C1 segment of cervical spinal cord (tissue), 14 donors: Measurements from ENCODE around the gene CAP2.

Experiments used
- DNase-seq, 14 donors: peaks; one replicate each; lab custom pipeline; 2025; lab: John Stamatoyannopoulos, UW

The CAP2 gene

GRCh38 chr6:17473554-17473953, 80.2 kb downstream of the CAP2 start:
- no peak for DNase-seq

DNA sequence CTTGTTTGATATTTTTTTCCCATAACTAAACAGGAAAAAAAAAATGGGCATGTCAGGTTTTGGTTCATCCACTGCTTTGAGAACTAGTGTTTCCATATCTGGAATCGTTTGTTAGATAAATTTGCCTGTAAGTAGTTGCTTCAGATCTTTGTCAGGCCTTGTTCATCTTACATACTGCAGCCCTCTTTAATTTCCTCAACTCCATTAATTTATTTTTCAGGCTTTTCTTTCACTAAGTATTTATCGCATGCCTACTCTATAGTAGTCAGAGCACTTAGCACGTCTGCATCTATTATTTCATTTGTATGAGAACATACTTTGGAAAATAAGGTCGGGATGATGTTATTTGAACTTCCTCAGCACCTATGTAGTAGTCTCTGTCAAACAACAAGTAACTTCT, 80.9 kb downstream of the CAP2 start:
- no peak for DNase-seq

DNA sequence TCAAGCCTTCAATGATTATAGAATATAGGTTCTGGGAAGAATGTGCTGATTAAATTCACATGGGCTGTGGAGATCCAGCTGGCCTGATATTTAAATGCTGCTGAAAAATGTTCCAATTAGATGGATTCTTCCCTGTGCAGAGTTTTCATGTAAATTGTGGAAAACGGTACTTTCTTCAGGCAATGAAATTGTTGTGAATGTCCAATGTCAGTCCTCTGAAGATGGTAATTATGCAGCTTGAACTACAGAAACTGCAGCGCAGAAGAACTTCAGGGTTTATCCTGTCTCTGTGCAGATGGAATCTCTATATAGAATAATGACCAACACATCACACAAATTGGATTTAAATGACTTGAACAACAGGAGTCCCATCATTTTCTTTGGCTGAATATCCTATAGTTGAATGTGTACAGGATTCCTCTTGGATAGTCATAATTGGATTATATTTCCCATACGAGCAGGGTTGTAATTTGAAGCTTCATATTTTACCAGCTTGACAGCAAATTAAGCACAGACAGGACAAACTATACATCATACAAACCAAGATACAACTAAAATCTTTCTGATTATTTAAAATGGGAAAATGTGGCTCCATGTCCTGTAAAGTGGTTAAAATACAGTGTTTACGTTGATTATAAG, 82.3 kb downstream of the CAP2 start:
- DNase-seq = no peak

DNA sequence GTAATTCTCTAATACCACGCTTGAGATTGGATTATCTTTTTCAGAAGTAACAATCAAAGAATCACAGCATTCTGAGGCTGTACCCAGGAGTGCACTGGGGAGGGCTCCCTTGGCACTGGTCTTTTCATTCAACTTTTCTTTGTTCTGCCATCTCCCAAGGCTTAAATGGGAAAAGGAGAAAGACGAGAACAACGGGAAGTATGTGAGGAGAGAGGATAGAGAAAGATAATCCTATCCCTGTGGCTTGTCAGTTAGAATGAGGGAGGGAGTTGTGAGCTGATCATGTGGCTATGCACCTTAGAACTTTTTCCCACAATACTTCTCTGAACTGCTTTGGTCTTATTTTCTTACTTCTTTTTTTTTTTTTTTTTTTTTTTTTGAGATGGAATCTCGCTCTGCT, 83.1 kb downstream of the CAP2 start:
- DNase-seq = no peak

- no peak for DNase-seq
Measured at GRCh38 chr6:17477356-17477755, 84.0 kb downstream of the CAP2 start.

GRCh38 chr6:17478223-17478907, 85.0 kb downstream of the CAP2 start:
- DNase-seq = no peak

DNA sequence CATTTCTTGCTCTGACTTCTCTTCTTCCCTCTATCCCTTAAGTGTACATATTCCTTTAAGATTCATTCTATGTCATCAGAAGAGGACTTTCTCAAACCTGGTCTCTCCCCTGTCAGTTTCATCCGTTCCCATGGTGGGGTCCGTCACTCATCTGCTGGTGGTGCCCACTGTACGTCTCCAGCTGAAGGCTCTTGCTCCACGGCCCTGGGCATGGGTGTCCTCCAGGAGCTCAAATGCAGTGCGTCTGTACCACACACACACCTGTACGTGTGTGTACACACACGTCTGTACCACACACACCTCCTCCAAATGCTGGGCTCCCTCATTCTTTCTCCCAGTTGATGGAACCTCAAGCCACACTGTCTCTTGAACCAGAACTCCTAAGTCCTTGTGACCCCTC, 85.6 kb downstream of the CAP2 start:
- no peak for DNase-seq

- no peak for DNase-seq
Measured at GRCh38 chr6:17480476-17480875, 87.1 kb downstream of the CAP2 start.

- no peak for DNase-seq
Measured at GRCh38 chr6:17482711-17483110, 89.3 kb downstream of the CAP2 start.

- no peak for DNase-seq
Measured at GRCh38 chr6:17483391-17484016, 90.1 kb downstream of the CAP2 start.

GRCh38 chr6:17484201-17484849, 90.9 kb downstream of the CAP2 start:
- no peak for DNase-seq

DNA sequence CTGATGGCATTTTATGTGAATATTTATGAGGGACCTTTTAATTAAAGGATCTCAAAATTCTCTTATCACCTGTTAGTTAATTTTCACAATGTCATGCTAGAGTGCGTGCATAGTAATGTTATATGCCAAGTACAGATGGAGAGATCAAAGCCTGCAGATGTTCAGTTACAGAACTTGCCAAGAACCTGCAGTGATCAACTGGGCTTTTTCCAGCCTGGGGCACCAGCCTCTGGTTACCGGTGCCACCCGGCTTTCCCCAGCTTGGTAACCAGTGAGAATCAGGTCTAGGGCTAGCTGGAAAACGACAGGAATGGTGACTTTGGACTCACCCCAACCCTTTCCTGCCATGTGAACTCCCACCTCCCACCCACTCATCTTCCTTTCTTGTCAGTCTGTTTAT, 91.8 kb downstream of the CAP2 start:
- DNase-seq = peak in 1 of 14 donors; percentile 12

GRCh38 chr6:17485946-17486345, 92.6 kb downstream of the CAP2 start:
- DNase-seq = no peak

GRCh38 chr6:17486680-17487079, 93.3 kb downstream of the CAP2 start:
- DNase-seq = no peak

GRCh38 chr6:17490724-17491123, 97.3 kb downstream of the CAP2 start:
- no peak for DNase-seq

DNA sequence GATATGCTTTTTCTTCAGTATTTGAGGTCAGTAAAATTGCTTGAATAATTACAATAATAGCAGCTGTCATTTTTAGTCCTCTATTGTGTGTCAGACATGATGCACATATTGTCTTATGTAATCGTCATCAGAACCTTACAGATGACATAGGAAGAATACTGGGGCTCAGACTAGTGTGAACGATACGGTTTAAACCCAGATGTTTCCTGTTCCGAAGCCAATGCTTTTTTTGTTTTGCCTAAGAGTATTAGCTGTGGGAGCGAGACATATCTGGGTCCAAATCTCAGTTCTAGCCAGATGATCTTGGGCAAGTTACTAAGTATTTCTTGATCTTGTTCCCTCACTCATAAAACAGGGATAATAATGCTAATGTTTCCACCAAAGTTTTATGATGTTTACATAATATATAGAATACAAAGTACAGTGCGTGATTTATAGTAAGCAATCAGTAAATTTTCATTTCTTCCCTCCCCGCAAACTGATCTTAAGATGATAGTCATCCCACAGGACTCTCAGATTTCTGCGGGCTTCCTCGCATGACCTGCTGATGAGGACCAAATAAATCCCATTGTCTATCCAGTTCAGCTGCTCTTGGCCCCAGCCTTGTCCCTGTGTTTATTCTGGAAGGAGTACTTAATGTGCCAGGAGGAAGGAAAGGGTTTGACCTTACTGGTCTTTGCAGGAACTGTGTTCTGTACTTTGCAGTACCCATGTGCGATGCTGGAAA, 98.2 kb downstream of the CAP2 start:
- no peak for DNase-seq

DNA sequence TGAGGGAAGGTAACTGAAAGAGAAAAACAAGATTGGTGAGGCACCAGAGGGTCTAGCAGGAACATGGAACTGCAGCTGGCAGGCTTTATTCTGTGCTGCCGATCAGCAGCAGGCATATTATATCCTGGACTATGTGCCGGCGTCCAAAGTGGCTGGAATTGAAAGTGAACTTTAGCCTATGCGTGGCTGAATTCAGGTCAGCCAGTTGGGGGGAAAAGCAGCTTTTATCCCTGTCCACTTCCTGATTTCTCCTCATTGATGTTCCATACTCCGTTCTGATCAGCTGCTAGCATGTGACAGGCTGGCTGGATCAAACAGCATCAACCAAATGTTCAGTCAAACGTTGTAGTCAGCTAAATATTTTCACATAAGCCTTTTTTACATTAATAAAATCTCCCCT, 99.0 kb downstream of the CAP2 start:
- DNase-seq = no peak

DNA sequence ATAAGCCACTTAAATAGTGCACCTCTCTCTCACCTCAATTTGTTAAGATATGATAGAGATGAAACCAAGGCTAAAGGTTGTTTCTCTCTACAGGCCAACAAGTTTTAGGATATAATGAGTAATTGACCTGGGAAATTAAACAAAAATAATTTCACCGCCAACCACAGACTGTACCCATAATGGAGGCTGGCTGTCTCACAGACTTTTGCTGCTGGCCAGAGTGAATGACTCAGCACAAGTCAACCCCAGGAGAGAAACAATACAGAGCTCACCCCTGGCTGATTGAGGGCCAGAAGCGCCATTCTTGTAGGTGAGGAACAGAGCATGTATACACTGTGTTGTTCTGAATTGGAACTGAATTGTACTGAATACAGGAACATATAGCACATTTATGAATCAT, 99.9 kb downstream of the CAP2 start:
- DNase-seq = no peak

- DNase-seq = no peak
Measured at GRCh38 chr6:17494177-17494576, 100.8 kb downstream of the CAP2 start.

DNA sequence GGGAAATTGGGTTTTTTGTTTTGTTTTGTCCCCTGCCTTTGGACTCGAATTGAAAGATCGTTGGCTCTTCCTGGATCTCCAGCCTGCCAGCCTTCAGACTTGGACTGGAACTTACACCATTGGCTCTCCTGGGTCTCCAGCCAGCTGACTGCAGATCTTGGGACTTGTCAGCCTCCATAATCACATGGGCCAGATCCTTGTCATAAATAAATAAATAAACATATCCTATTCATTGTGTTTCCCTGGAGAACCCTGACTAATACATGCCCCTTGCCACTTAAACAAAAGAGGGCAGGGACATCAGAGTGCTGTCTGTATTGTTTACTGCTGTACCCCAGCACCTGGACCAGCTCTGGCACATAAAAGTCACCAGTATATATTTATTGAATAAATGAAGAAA, 101.5 kb downstream of the CAP2 start:
- DNase-seq = no peak

DNA sequence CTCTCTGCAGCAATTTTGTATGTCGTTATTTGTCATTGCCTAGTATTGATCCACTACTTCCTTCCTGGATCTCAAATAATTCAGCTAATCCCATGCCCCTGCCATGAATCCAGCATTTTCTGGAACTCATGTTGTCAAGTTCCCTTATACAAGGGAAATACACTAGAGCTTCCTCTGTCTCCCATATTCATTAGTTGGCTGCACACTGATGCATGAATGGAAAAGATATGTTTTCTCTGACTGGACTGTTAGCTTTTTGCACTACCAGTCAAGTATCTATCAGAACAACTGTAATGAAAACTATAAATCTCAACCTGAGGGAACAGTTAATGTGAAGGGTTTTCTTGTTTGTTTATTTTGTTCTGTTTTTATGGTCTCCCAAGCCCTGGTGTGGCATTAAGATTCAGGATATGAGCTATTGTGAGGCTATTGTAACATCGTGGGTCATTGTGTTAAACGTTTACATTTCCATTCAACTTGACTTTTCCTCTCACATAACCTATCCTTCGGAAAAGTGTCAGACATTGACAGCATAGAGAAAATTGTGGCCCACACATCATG, 104.2 kb downstream of the CAP2 start:
- DNase-seq = no peak

DNA sequence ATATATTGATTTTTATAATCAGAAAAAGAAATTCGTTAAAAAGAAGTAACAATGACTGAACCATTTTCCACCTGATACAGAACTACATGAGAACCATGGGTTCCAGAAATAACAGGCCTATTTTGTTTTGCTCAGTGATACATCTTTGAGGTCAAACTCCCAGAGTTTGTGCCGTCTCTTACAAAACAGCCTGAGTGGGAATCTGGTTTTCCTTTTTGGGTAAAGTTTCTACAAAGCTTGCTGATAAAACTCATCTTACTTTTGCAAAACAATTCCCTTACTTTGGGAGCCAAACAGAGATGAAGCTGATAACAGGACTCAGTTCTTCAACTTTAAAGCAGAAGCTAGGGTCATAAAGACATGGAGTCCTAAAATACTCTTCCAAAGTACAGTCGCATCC, 108.0 kb downstream of the CAP2 start:
- DNase-seq = no peak
